NCI-H69 (cell line): ENCODE measurements around the gene CNOT8.
"Not testable (repeated sequence)": the region's sequence is repeated elsewhere in the genome, so short reads cannot be mapped to it uniquely, and the experiment has no call there.

ENCODE experiments used
- DNase-seq: peaks from one replicate; lab custom pipeline; 2025; lab: John Stamatoyannopoulos, UW

Gene CNOT8

DNA sequence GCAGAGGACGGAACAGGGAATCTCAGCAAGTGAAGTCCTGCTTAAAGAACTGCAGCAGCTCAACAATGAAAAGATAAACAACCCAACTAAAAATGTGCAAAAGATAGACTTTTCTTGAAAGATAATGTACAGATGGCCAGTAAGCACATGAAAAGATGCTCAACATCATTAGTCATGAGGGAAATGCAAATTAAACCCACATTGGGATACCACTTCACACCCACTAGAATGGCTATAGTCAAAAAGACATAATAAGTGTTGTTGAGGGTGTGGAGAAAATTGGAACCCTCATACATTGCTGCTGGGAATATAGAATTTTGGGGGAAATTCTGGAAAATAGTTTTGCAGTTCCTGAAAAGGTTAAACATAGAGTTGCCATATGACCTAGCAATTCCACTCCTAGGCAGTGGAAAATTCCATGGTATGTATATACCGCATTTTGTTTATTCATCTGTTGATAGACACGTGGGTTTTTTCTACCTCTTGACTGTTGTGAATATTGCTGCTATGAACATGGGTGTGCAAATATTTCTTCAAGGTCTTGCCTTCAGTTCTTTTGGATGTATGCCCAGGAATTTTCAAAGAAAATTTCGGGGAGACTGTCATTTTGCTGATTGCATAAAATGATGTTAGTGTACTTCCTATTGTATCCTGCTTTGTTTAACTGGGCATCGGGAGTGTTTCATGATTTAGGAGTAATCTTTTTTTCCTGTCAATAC lies 7.2 kb downstream of the CNOT8 start:
- no peak for DNase-seq

DNA sequence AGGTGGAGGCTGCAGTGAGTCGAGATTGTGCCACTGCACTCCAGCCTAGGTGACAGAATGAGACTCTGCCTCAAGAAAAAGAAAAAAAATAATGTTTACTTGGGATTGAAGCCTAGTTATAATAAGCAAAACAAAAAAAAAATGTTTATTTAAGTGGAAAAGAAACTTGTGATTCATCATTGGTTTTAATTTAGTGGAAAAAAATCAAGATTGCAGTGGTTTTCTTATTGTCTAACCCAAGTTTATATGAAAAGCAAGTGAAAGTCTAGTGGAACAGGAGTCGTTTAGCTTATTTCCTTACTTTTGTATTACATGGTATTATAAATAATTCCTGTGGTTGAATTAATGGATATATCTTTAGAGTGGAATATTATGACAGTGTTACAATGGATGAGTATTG lies 8.4 kb downstream of the CNOT8 start:
- no peak for DNase-seq

- peak; percentile 45 for DNase-seq
These were observed 10.3 kb downstream of the CNOT8 start for GRCh38 chr5:154868702-154869101.

DNA sequence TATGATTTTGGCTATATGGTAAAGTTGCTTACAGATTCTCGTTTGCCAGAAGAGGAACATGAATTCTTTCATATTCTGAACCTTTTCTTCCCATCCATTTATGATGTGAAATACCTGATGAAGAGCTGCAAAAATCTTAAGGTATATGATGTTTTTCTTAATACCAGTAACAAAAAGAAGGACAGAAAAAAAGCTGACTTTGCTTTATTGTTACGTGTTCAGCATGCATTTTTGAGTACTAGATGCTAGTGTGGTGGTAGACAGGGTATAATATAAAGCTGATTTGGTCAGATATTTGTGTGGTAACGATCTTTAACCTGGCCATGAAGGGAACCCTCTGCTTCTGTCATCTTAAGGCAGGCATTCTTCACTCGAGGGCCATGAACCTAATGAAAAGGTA lies 13.3 kb downstream of the CNOT8 start:
- DNase-seq = no peak

GRCh38 chr5:154873791-154874331 lies 15.4 kb downstream of the CNOT8 start:
- no peak for DNase-seq

DNA sequence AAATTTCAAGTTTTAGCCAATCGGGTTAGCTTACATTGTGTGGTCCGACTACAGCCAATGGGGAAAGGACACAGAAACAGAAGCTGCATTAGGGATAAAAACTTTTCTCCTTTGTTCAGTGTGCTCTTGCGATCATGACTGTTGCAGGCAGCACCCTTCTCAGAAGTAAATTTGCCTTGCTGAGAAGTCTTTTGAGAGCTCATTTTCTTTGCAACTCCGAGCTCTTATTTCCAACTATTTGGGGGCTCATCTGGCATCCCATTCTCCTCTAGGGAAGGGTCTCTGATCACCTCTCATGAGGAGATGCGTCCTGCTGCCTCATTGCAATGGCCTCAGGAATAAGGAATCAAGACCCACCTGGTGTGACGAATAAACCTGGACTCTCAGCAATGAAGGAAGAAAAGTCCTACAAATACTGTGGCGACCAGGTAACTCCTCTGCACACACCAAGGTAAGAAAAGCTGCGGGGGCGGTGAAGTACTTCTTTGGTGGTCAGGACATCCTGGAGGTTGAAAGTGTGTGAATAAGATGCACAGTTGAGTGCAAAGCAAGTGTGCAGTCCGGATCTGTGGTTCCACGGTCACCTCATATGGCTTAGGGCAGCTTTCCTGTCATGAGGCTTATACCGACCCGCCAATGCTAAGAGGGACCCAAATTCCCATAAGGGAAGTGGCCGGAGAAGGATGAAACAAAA lies 20.4 kb downstream of the CNOT8 start:
- peak; percentile 8 for DNase-seq

DNA sequence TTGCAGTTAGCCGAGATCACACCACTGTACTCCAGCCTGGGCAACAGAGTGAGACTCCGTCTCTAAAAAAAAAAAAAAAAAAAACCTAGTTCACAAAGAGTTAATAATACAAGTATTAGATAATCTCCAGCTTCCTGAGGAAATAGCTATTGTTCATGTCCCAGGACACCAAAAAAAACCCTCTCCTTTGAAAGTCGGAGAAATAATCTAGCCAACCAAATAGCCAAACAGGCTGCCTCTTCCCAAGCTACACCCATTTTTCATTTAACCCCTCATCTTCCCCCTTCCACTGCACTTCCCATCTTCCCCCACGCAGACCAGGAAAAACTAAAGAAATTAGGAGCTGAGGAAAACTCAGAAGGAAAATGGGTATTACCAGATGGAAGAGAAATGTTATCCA lies 23.6 kb downstream of the CNOT8 start:
- no peak for DNase-seq

DNA sequence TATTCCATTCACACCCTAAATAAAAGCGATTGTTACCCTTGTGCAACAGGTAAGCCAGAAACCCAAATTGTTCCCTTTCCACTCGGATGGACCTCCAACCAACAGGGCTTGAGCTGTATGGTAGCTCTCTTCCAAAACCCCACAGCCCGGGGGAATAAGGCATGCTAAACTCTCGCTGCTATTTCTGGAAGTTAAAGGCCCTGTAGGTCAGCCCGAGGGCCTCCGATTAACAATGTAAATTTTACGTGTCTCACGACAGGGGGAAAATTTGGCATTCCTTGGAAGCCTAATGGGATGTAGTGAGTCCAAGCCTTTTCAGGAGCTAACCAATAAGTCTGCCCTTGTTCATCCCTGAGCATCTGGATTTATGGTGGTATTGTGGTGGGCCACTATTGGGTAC lies 26.0 kb downstream of the CNOT8 start:
- DNase-seq = no peak

DNA sequence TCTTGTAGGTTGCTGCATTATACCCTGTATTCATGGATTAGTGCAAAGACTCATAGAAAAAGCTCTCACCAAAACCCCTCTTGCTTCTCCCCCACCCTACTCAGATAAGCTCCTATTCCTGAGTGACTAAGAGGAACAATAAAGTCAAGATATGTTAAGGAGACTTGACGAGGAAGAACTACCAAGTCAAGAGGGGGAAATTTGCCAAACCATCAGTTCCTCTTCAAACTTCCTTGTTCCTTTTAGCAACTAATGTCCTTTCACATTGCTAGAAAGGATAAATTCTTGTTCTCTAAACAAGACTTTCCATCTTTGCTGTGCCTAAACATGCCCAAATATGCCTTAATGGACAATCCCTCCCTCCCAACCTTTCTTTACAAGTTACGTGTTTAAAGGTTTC lies 27.0 kb downstream of the CNOT8 start:
- no peak for DNase-seq

DNA sequence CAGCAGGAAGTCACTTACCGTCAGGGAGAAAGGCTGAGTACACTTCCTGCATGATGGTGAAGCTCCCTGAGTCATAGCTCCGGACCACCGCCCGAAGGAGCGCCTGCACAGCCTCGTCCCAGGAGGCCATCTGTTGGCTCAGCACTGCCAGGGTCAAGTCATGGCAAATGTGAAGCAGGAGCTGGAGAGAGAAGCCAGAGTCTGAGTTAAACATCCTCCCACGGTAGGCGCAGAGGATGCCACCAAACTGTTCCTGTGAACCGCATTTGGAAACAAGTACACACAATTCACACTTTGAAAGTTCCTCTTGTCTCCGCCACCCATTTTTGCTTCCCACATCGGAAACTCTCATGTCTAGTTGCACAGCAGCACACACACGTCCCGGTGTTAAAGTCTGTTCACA lies 33.9 kb downstream of the CNOT8 start:
- no peak for DNase-seq

GRCh38 chr5:154893381-154893780 lies 35.0 kb downstream of the CNOT8 start:
- no peak for DNase-seq

- DNase-seq = no peak
These were observed 37.5 kb downstream of the CNOT8 start for GRCh38 chr5:154895606-154896561.

DNA sequence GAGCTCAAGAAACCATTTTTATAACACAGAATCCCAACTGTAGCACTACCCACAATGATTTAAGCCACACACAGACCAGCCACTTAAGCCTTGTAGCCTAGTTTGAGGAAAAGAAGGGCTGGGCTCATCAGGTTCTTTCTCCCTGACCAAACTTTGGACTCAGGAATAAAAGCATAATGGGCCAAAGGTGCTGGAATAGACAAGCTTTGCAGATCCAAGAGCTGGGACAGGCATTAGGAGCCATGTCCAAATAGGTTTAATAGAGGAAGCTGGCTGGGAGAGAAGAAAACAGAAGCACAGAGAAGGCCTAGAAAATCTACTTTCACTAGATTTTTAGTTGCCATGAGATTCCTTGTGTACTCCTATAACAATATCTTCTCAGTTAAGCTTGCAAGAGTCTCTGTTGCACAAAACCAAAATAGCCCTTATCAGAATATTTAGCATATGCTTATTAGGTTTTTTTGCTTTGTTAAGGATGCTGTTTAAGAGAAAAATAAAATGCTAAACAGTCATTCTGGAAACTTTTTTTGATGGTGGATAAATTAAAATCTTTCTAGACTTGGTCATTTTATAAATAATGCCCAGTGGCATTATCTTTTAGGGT lies 38.2 kb downstream of the CNOT8 start:
- no peak for DNase-seq

GRCh38 chr5:154898210-154898609 lies 39.8 kb downstream of the CNOT8 start:
- no peak for DNase-seq

DNA sequence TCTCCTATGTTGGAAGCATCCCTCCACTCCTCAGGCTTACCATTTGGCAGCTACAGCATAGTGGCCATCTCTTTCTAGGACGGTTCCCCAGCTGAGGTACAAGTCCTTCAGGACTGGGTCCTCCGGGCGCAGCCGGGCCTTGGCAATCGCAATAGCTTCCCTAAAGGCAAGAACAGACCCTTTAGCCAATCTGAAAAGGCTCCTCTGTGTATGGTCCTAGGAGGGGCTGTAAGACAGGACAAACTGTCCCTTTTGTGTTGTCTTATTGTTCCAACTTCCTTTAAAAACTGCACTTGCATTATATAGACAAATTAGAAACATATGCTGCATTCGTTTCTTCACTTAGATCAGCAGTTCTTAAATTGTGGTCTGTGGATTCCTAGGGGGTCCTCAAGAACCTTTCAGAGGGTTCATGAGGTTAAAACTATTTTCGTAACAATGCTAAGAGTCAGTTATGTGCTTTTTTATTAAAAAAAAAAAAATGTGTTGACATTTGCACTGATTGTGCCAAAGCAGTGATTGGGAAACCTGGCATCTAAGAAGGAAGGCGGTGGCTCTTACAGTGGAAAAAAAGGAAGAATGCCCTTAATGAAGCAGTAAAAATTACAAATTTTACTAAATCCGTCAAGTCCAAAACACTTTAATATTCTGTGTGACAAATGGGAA lies 40.9 kb downstream of the CNOT8 start:
- DNase-seq = no peak

- DNase-seq = no peak
These were observed 41.6 kb downstream of the CNOT8 start for GRCh38 chr5:154900066-154900465.

DNA sequence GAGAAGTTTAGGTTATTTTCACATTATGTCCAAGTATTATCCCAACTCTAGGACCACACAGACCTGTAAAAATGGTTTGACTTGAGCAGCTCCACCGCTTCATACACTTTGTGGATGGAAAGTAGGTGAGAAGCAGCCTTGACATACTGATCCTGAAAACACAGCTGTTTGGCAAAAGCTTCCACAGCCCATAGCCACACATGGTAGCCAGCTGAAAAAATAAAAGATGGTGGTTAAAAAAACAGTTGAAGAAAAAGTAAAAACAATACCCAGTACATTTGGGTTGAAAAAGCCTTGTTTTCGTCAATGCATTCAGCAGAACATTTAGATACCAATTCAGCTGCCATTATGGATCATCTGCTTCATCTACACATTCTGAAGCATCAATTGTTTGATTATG lies 42.8 kb downstream of the CNOT8 start:
- DNase-seq = no peak

DNA sequence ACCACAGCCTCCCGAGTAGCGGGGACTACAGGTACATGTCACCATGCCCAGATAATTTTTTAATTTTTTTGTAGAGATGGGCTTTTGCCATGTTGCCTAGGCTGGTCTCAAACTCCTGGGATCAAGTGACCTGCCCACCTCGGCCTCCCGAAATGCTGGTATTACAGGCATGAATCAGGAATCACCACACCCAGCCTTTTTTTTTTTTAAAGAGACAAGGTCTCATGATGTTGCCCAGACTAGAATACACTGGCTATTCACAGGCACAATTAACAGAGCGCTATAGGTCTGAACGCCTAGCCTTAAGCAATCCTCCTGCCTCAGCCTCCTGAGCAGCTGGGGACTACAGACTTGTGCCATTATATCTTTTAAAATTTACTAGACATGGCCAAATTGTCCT lies 43.5 kb downstream of the CNOT8 start:
- DNase-seq = no peak

DNA sequence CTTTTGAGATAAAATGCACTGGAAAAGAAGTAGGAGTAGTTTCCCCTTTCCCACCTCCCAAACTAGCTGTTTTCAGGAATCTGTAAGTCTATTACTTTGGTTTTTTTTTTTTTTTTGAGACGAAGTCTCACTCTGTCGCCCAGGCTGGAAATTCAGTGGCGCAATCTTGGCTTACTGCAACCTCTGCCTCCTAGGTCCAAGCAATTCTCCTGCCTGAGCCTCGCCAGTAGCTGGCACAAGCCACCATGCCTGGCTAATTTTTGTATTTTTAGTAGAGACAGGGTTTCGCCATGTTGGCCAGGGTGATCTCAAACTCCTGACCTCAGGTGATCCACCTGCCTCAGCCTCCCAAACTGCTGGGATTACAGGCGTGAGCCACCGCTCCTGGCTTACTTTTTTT lies 47.2 kb downstream of the CNOT8 start:
- DNase-seq = not testable (repeated sequence)

DNA sequence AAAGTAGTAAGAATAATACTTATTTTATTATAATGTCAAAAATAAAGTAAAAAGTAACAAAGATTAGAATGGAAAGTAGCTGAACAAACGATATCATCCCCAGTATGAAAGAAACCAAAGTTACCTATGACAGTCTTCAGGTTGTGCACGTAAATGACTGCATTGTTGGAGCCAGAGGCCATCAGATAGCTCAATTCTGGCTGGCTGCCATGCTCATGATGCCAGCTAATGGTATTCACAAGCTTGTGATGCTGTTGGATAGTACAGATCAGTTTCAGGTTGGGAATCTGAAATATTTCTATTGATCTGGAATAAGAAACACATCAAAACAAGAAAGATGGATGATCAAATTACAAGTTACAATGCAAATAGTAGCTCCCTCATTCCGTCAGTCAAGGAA lies 58.4 kb downstream of the CNOT8 start:
- DNase-seq = peak; percentile 12

DNA sequence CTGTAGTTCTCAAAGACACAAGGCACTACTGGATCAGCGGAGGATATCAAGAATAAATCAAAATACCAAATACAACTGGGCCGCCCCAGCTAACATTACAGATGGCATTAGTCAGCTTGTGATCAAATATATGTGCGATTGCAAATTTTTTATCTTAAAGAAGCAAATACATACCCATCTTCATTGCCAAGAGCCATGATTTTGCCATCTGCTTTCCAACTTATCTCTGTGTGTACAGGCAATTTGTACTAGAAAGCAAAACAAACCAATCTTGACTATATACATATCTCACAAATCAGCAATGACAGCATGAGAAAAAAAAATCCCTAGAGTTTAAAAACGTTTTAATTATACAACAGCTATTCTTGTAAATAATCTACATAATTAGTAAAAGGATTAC lies 59.3 kb downstream of the CNOT8 start:
- DNase-seq = no peak
